ENCODE data around the gene RGS7. TPM values are rescaled to one million over a fixed set of nuclear protein-coding genes. Genes with fewer than 3 reads are reported as not detected.

RGS7 gene
- total and polyA plus RNA-seq, 5 experiments from 2014 or later, result not detected

GRCh38 chr1:241357366-241358340 lies 648 bp upstream of the RGS7 start:
- no peak for ATAC-seq
- Mint-ChIP-seq H3K4me3 (peak overlapping the region in 8 of 10 donors; percentile 38 to 85 (median 55)), H3K27me3 (peaks cover 27 to 77% (median 45%) of the 10 kb centered on the region in 5 donors), H3K9me3 (peaks cover 0 to 3% (median 0%) of the 10 kb centered on the region in 9 donors), H3K36me3 (no peaks in the 10 kb centered on the region), H3K27ac (no peak overlapping the region), H3K4me1 (peaks cover 0 to 10% (median 5%) of the 10 kb centered on the region in 4 donors)
- DNase-seq, result no peak
- POLR2A ChIA-PET, result no interaction called here

GRCh38 chr1:241356187-241356518 lies 852 bp downstream of the RGS7 start:
- H3K27ac Mint-ChIP-seq, result no peak overlapping the region
- H3K27me3 Mint-ChIP-seq, result peaks cover 21 to 75% (median 39%) of the 10 kb centered on the region in 5 donors
- POLR2A ChIA-PET, result no interaction called here
- peak overlapping the region in 8 of 10 donors; percentile 12 to 66 (median 42) for H3K4me3 Mint-ChIP-seq
- no peaks in the 10 kb centered on the region for H3K36me3 Mint-ChIP-seq
- peaks cover 0 to 10% (median 5%) of the 10 kb centered on the region in 4 donors for H3K4me1 Mint-ChIP-seq
- ATAC-seq (no peak), DNase-seq (no peak)
- H3K9me3 Mint-ChIP-seq, result peaks cover 0 to 2% (median 0%) of the 10 kb centered on the region in 9 donors

- Mint-ChIP-seq H3K27me3 (peaks cover 19 to 72% (median 36%) of the 10 kb centered on the region in 5 donors), H3K4me1 (peaks cover 0 to 10% (median 5%) of the 10 kb centered on the region in 4 donors), H3K4me3 (peak overlapping the region in 4 of 10 donors; percentile 19 to 54 (median 44)), H3K27ac (no peak overlapping the region), H3K9me3 (peaks cover 0 to 2% (median 0%) of the 10 kb centered on the region in 9 donors), H3K36me3 (no peaks in the 10 kb centered on the region)
- DNase-seq, result no peak
- ATAC-seq, result no peak
- POLR2A ChIA-PET, result no interaction called here
Observed at GRCh38 chr1:241355311-241356010, 1.5 kb downstream of the RGS7 start.

GRCh38 chr1:241352401-241352800 lies 4.6 kb downstream of the RGS7 start:
- Mint-ChIP-seq H3K36me3 (no peaks in the 10 kb centered on the region), H3K9me3 (peaks cover 0 to 6% (median 0%) of the 10 kb centered on the region in 9 donors), H3K27ac (no peak overlapping the region), H3K4me3 (no peak overlapping the region), H3K27me3 (peaks cover 4 to 42% (median 17%) of the 10 kb centered on the region in 5 donors), H3K4me1 (peaks cover 0 to 6% (median 1%) of the 10 kb centered on the region in 4 donors)
- no peak for DNase-seq
- POLR2A ChIA-PET, result no interaction called here
- no peak for ATAC-seq

- POLR2A ChIA-PET, result no interaction called here
- Mint-ChIP-seq H3K4me1 (peaks cover 0 to 5% (median 1%) of the 10 kb centered on the region in 4 donors), H3K27me3 (peaks cover 4 to 42% (median 17%) of the 10 kb centered on the region in 5 donors)
Observed at GRCh38 chr1:241351841-241352240, 5.2 kb downstream of the RGS7 start.

GRCh38 chr1:241343956-241344355 lies 13.0 kb downstream of the RGS7 start:
- POLR2A ChIA-PET, result no interaction called here
- H3K9me3 Mint-ChIP-seq, result peaks cover 0 to 8% (median 0%) of the 10 kb centered on the region in 9 donors
- no peaks in the 10 kb centered on the region for H3K36me3 Mint-ChIP-seq
- peaks cover 0 to 10% (median 2%) of the 10 kb centered on the region in 5 donors for H3K27me3 Mint-ChIP-seq
- ATAC-seq (no peak), DNase-seq (no peak)
- no peaks in the 10 kb centered on the region for H3K4me1 Mint-ChIP-seq
- H3K4me3 Mint-ChIP-seq, result no peak overlapping the region
- H3K27ac Mint-ChIP-seq, result no peak overlapping the region

More at GRCh38 chr1:241351841-241352240, 5.2 kb downstream of the RGS7 start:
- DNase-seq (no peak), ATAC-seq (no peak)
- no peak overlapping the region for H3K4me3 Mint-ChIP-seq
- no peaks in the 10 kb centered on the region for H3K36me3 Mint-ChIP-seq
- H3K9me3 Mint-ChIP-seq, result peaks cover 0 to 6% (median 0%) of the 10 kb centered on the region in 9 donors
- H3K27ac Mint-ChIP-seq, result no peak overlapping the region

GRCh38 chr1:241336335-241336734 lies 20.7 kb downstream of the RGS7 start:
- peaks cover 0 to 5% (median 0%) of the 10 kb centered on the region in 9 donors for H3K9me3 Mint-ChIP-seq
- no peak overlapping the region for H3K27ac Mint-ChIP-seq
- no peak for DNase-seq
- no peak for ATAC-seq
- no peak overlapping the region for H3K4me3 Mint-ChIP-seq
- peaks cover 0 to 1% (median 0%) of the 10 kb centered on the region in 4 donors for H3K4me1 Mint-ChIP-seq
- H3K27me3 Mint-ChIP-seq, result peaks cover 0 to 17% (median 3%) of the 10 kb centered on the region in 5 donors
- POLR2A ChIA-PET, result no interaction called here
- H3K36me3 Mint-ChIP-seq, result no peaks in the 10 kb centered on the region

- ATAC-seq (no peak), DNase-seq (no peak)
- peaks cover 0 to 25% (median 0%) of the 10 kb centered on the region in 5 donors for H3K27me3 Mint-ChIP-seq
- H3K27ac Mint-ChIP-seq, result no peak overlapping the region
- POLR2A ChIA-PET, result no interaction called here
- H3K36me3 Mint-ChIP-seq, result no peaks in the 10 kb centered on the region
- no peak overlapping the region for H3K4me3 Mint-ChIP-seq
- peaks cover 0 to 7% (median 0%) of the 10 kb centered on the region in 9 donors for H3K9me3 Mint-ChIP-seq
- H3K4me1 Mint-ChIP-seq, result peaks cover 0 to 1% (median 0%) of the 10 kb centered on the region in 4 donors
Observed at GRCh38 chr1:241332987-241333386, 24.0 kb downstream of the RGS7 start.

GRCh38 chr1:241332037-241332409 lies 25.0 kb downstream of the RGS7 start:
- no peak for DNase-seq
- H3K4me1 Mint-ChIP-seq, result peaks cover 0 to 1% (median 0%) of the 10 kb centered on the region in 4 donors
- H3K9me3 Mint-ChIP-seq, result peaks cover 0 to 7% (median 0%) of the 10 kb centered on the region in 9 donors
- POLR2A ChIA-PET, result no interaction called here
- H3K4me3 Mint-ChIP-seq, result no peak overlapping the region
- no peak overlapping the region for H3K27ac Mint-ChIP-seq
- peaks cover 0 to 17% (median 0%) of the 10 kb centered on the region in 5 donors for H3K27me3 Mint-ChIP-seq
- no peaks in the 10 kb centered on the region for H3K36me3 Mint-ChIP-seq
- ATAC-seq, result no peak

- no peak for DNase-seq
- no peak for ATAC-seq
- H3K9me3 Mint-ChIP-seq, result peaks cover 0 to 7% (median under 1%) of the 10 kb centered on the region in 9 donors
- no peak overlapping the region for H3K27ac Mint-ChIP-seq
- H3K27me3 Mint-ChIP-seq, result peaks cover 0 to 17% (median 0%) of the 10 kb centered on the region in 5 donors
- no peaks in the 10 kb centered on the region for H3K36me3 Mint-ChIP-seq
- POLR2A ChIA-PET, result no interaction called here
- peaks cover 0 to 1% (median 0%) of the 10 kb centered on the region in 4 donors for H3K4me1 Mint-ChIP-seq
- no peak overlapping the region for H3K4me3 Mint-ChIP-seq
Observed at GRCh38 chr1:241331328-241332036, 25.5 kb downstream of the RGS7 start.

GRCh38 chr1:241330619-241331327 lies 26.2 kb downstream of the RGS7 start:
- Mint-ChIP-seq H3K4me3 (peak overlapping the region in 1 of 10 donors; percentile 8), H3K9me3 (peaks cover 0 to 13% (median 2%) of the 10 kb centered on the region in 9 donors), H3K36me3 (no peaks in the 10 kb centered on the region), H3K27ac (no peak overlapping the region), H3K27me3 (peaks cover 0 to 17% (median 0%) of the 10 kb centered on the region in 5 donors), H3K4me1 (peaks cover 0 to 1% (median 0%) of the 10 kb centered on the region in 4 donors)
- POLR2A ChIA-PET, result interaction anchor here (0.6 kb wide), 1 partner anchor 967 kb away, joined by 3 read pairs; no protein-coding TSS in a partner anchor
- DNase-seq (no peak), ATAC-seq (no peak)

GRCh38 chr1:241325456-241325855 lies 31.5 kb downstream of the RGS7 start:
- ATAC-seq (no peak), DNase-seq (no peak)
- Mint-ChIP-seq H3K27ac (no peak overlapping the region), H3K9me3 (peaks cover 0 to 24% (median 6%) of the 10 kb centered on the region in 9 donors), H3K36me3 (peaks cover 0 to 5% (median 0%) of the 10 kb centered on the region in 3 donors), H3K4me1 (no peaks in the 10 kb centered on the region), H3K27me3 (peaks cover 1 to 7% (median 3%) of the 10 kb centered on the region in 5 donors), H3K4me3 (no peak overlapping the region)
- POLR2A ChIA-PET, result no interaction called here
